ENCODE measurements around the gene FGB. TPM values are rescaled to one million over a fixed set of nuclear protein-coding genes. Genes with fewer than 3 reads are reported as not detected.

Gene FGB
- total RNA-seq, 4 donors from 2014 or later: 40.9 TPM; not detected in 3

DNA sequence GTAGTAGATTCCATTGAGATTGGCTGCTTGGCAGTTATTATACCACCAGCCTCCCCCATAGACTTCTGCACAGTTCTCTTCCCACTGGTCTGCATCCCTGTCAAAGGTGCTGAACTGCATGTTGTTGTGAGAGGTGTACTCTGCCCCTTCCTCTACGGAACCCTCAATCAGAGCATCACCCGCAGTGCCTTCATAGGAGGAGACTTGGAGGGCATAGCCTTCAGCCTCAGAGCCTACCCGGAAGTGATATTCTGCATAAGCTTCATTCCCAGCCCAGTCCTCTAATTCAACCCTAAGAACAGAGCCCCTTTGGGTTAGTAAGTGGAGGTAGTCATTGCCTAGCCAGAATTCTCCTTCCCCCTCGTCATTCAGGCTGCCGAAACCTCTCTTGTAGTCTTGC is 21.4 kb downstream of the FGB start:
- TF ChIP-seq POLR2AphosphoS5 (IDR thresholded peaks at IDR 0.05) (no peak), EP300 (IDR thresholded peaks at IDR 0.05) (no peak), POLR2A (IDR thresholded peaks at IDR 0.05) (no peak)
- TF ChIP-seq, protein P1, sequence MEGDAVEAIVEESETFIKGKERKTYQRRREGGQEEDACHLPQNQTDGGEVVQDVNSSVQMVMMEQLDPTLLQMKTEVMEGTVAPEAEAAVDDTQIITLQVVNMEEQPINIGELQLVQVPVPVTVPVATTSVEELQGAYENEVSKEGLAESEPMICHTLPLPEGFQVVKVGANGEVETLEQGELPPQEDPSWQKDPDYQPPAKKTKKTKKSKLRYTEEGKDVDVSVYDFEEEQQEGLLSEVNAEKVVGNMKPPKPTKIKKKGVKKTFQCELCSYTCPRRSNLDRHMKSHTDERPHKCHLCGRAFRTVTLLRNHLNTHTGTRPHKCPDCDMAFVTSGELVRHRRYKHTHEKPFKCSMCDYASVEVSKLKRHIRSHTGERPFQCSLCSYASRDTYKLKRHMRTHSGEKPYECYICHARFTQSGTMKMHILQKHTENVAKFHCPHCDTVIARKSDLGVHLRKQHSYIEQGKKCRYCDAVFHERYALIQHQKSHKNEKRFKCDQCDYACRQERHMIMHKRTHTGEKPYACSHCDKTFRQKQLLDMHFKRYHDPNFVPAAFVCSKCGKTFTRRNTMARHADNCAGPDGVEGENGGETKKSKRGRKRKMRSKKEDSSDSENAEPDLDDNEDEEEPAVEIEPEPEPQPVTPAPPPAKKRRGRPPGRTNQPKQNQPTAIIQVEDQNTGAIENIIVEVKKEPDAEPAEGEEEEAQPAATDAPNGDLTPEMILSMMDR (IDR thresholded peaks at IDR 0.05): no peak
- Histone ChIP-seq H3K4me3 (no peak overlapping the region), H3K9me3 (no peaks in the 10 kb centered on the region), H3K4me1 (no peaks in the 10 kb centered on the region), H3K27ac (no peak overlapping the region), H3K27me3 (peaks cover 2% of the 10 kb centered on the region), H3K36me3 (no peaks in the 10 kb centered on the region)
- DNase-seq (ENCODE audit: low spot score in 2 of 2): no peak
- 91% methylated on average over 5 of the region's 5 CpGs for WGBS

DNA sequence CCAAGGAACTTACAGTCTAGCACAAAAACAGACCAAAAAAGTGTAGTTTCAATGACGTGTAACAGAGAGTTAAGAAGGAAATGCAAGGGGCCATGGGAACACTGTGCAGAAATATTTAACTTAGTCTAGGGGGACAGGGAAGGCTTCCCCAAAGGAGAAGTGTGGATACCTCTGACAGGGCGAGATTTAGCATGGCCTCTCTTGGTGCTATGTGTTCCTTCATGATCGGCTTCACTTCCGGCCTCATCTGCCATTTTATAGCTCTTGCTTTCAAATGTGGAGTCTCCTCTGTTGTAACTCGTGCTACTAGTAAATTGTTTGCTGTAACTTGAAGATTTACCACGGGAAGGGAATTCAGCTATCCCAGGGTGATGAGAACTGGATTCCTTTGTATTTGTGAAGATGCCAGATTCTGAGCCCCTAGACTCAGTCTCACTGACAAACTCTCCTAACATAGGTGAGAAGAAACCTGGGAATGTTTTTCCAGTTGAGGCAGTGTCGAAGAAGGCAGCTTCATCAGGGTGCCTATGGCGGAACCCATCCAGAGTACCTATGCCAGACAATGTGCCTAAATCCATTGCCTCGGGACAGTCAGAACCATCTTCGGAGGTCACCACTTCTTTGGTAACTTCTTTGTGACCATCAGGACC is 22.7 kb downstream of the FGB start:
- Histone ChIP-seq H3K9me3 (no peaks in the 10 kb centered on the region), H3K27me3 (peaks cover 8% of the 10 kb centered on the region), H3K4me1 (no peaks in the 10 kb centered on the region), H3K36me3 (no peaks in the 10 kb centered on the region), H3K27ac (no peak overlapping the region), H3K4me3 (no peak overlapping the region)
- 89% methylated on average over 10 of the region's 10 CpGs for WGBS
- TF ChIP-seq POLR2A (IDR thresholded peaks at IDR 0.05): no peak
- TF ChIP-seq, protein P1 (IDR thresholded peaks at IDR 0.05): no peak
- TF ChIP-seq POLR2AphosphoS5 (IDR thresholded peaks at IDR 0.05): no peak
- TF ChIP-seq EP300 (IDR thresholded peaks at IDR 0.05): no peak
- no peak for DNase-seq (ENCODE audit: low spot score in 2 of 2)

DNA sequence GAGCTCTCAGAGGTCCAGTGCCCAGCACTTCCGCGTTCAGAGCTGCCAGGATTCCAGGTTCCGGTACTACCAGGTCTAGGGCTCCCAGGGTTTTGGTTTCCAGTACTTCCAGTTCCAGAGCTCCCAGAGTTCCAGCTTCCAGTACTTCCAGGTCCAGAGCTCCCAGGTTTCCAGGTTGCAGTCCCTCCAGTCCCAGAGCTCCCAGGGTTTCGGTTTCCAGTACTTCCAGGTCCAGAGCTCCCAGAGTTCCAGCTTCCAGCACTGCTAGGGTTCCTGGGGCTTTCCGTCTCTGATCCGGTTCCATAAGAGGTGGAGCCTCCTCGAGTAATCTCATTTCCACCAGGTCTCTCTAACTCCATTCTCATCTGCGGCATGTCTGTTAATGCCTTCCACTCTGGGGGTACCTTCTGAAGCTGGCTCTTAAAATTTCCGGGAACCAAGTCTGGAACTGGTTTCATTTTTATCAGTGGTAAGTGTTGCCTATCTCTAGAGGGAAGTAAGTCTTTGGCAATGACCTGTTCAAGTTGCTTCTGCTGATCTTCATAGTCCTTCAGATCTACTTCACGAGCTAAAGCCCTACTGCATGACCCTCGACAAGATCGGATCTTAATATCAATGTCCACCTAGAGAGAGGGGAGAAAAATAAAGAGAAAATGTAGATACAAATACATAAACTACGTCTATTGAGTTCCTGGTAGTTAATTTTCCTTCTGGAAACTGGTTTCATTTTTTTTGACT is 23.7 kb downstream of the FGB start:
- Histone ChIP-seq H3K4me1 (no peaks in the 10 kb centered on the region), H3K27me3 (peaks cover 10% of the 10 kb centered on the region), H3K9me3 (no peaks in the 10 kb centered on the region), H3K4me3 (no peak overlapping the region), H3K36me3 (no peaks in the 10 kb centered on the region), H3K27ac (no peak overlapping the region)
- WGBS: 86% methylated on average over 13 of the region's 13 CpGs
- no peak for TF ChIP-seq POLR2A (IDR thresholded peaks at IDR 0.05)
- TF ChIP-seq POLR2AphosphoS5 (IDR thresholded peaks at IDR 0.05): no peak
- no peak for TF ChIP-seq EP300 (IDR thresholded peaks at IDR 0.05)
- TF ChIP-seq, protein P1 (IDR thresholded peaks at IDR 0.05): no peak
- no peak for DNase-seq (ENCODE audit: low spot score in 2 of 2)

DNA sequence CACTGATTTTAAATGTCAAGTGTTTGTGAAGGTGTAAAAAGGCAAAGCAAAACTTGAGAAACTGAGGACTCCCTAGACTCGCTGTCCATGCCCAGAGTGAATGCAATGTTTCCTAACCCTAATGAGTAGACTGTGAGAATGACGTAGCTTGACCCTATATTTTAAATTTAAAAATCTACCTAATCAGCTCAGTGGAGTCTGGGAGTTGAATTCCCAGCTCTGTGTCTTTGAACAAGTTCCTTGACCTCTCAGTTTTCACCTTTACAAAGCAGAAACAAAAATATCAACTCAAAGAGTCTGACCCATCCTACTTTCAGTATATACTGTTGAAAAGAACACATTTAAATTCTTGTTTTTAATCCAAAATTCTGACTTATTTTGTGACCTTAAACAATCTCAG is 25.4 kb downstream of the FGB start:
- TF ChIP-seq EP300 (IDR thresholded peaks at IDR 0.05): no peak
- TF ChIP-seq, protein P1 (IDR thresholded peaks at IDR 0.05): no peak
- no peak for TF ChIP-seq POLR2A (IDR thresholded peaks at IDR 0.05)
- TF ChIP-seq POLR2AphosphoS5 (IDR thresholded peaks at IDR 0.05): no peak

More for the DNA sequence above, 25.4 kb downstream of the FGB start:
- no peak for DNase-seq (ENCODE audit: low spot score in 2 of 2)
- Histone ChIP-seq H3K27ac (no peak overlapping the region), H3K36me3 (no peaks in the 10 kb centered on the region), H3K4me1 (no peaks in the 10 kb centered on the region), H3K9me3 (no peaks in the 10 kb centered on the region), H3K4me3 (no peak overlapping the region), H3K27me3 (peaks cover 10% of the 10 kb centered on the region)
- WGBS: 90% methylated on average over 2 of the region's 2 CpGs
